SK-N-SH treated with all-trans-retinoic acid at 6 μM for 48 hours (cell line): ENCODE results near the gene WNK2.

ENCODE experiments used
- ISL1 ChIP-seq: fragments of 250-450 bp; sonication (Bioruptor Pico); IDR thresholded peaks from 2 replicates; pipeline ENCODE4 v2.1.2; 2022; ENCODE audit warnings: mild to moderate bottlenecking, moderate library complexity
- PATZ1 ChIP-seq: fragments of 250-450 bp; sonication (Bioruptor Pico); IDR thresholded peaks from 2 replicates; pipeline ENCODE4 v1.8.0; 2020; ENCODE audit warnings: mild to moderate bottlenecking, moderate library complexity, borderline replicate concordance
- TCF4 ChIP-seq: fragments of 250-450 bp; sonication (Bioruptor Pico); IDR thresholded peaks from 2 replicates; pipeline ENCODE4 v1.8.0; 2021; ENCODE audit warnings: mild to moderate bottlenecking, moderate library complexity, borderline replicate concordance

GRCh38 chr9:93270976-93271375, 87.0 kb downstream of the WNK2 start:
- no peak for TF ChIP-seq TCF4 (CRISPR knock-in tag)
- no peak for TF ChIP-seq ISL1 (CRISPR knock-in tag)
- TF ChIP-seq PATZ1 (CRISPR knock-in tag), result no peak
